Astrocyte (in vitro differentiated cells and primary cell): Measurements from ENCODE around the gene HMCN2. TPM values are rescaled to one million over a fixed set of nuclear protein-coding genes. Genes with fewer than 3 reads are reported as not detected.
A peak's percentile ranks its signal among the peaks of the same experiment; 100 is the strongest.

Experiments
- DNase-seq: peaks from one replicate; pipeline ENCODE4 v3.0.0-alpha.2; 2010; ENCODE audit warnings: low read depth
- FAIRE-seq: peaks from 2 replicates; lab custom pipeline; 2011; peaks lifted over from hg19 to GRCh38; lab: Jason Lieb, UNC
- H2AFZ ChIP-seq: 2 replicates; pipeline ENCODE4 v1.6.0; 2012; ENCODE audit warnings: low read depth, low read length, inconsistent platforms
- H3K27ac ChIP-seq: 2 replicates; pipeline ENCODE4 v1.5.1; 2011; ENCODE audit warnings: low read depth, low read length, inconsistent platforms
- H3K27me3 ChIP-seq: 2 replicates; pipeline ENCODE4 v1.6.0; 2011; ENCODE audit warnings: low read length, inconsistent platforms; ENCODE audit not compliant: insufficient read depth
- H3K36me3 ChIP-seq: 2 replicates; pipeline ENCODE4 v1.5.1; 2011; ENCODE audit warnings: low read length, inconsistent platforms; ENCODE audit not compliant: insufficient read depth
- H3K4me1 ChIP-seq: 2 replicates; pipeline ENCODE4 v1.5.1; 2011; ENCODE audit warnings: low read length, inconsistent platforms; ENCODE audit not compliant: insufficient read depth
- H3K4me2 ChIP-seq: 2 replicates; pipeline ENCODE4 v1.6.0; 2012; ENCODE audit warnings: low read length, inconsistent platforms
- H3K4me3 ChIP-seq: 2 replicates; pipeline ENCODE4 v1.5.1; 2011; ENCODE audit warnings: low read depth, mild to moderate bottlenecking, low read length, inconsistent platforms; ENCODE audit not compliant: insufficient read depth
- H3K79me2 ChIP-seq: 2 replicates; pipeline ENCODE4 v1.6.0; 2012; ENCODE audit warnings: mild to moderate bottlenecking, low read length, inconsistent platforms; ENCODE audit not compliant: insufficient read depth
- H3K9ac ChIP-seq: 2 replicates; pipeline ENCODE4 v1.6.0; 2012; ENCODE audit warnings: mild to moderate bottlenecking, low read length, inconsistent platforms
- H3K9me3 ChIP-seq: 2 replicates; pipeline ENCODE4 v1.5.1; 2012; ENCODE audit warnings: low read depth, mild to moderate bottlenecking, low read length, inconsistent platforms; ENCODE audit not compliant: insufficient read depth
- H4K20me1 ChIP-seq: 2 replicates; pipeline ENCODE4 v1.6.0; 2012; ENCODE audit warnings: low read length, inconsistent platforms; ENCODE audit not compliant: insufficient read depth
- H3K27ac Mint-ChIP-seq: one replicate; pipeline ENCODE4 v1.8.0; 2021; ENCODE audit warnings: mild to moderate bottlenecking, mixed read lengths; ENCODE audit not compliant: unreplicated experiment
- H3K27me3 Mint-ChIP-seq: one replicate; pipeline ENCODE4 v1.8.0; 2021; ENCODE audit warnings: low read depth, mixed read lengths; ENCODE audit not compliant: unreplicated experiment
- H3K36me3 Mint-ChIP-seq: one replicate; pipeline ENCODE4 v1.8.0; 2021; ENCODE audit warnings: low read depth, mixed read lengths; ENCODE audit not compliant: unreplicated experiment
- H3K4me1 Mint-ChIP-seq: one replicate; pipeline ENCODE4 v1.8.0; 2021; ENCODE audit warnings: low read depth, mixed read lengths; ENCODE audit not compliant: unreplicated experiment
- H3K4me3 Mint-ChIP-seq: one replicate; pipeline ENCODE4 v1.8.0; 2021; ENCODE audit warnings: mild to moderate bottlenecking, moderate library complexity, mixed read lengths; ENCODE audit not compliant: unreplicated experiment
- H3K9me3 Mint-ChIP-seq: one replicate; pipeline ENCODE4 v1.8.0; 2021; ENCODE audit warnings: mild to moderate bottlenecking, mixed read lengths; ENCODE audit not compliant: unreplicated experiment
- CTCF ChIP-seq: IDR thresholded peaks from 2 replicates; pipeline ENCODE4 v1.5.1; 2011; ENCODE audit warnings: low read depth, mild to moderate bottlenecking, inconsistent platforms, low read length, moderate library complexity; ENCODE audit not compliant: insufficient read depth
- EZH2 ChIP-seq: IDR thresholded peaks from 2 replicates; pipeline ENCODE4 v1.6.1; 2012; ENCODE audit warnings: mild to moderate bottlenecking, low read length, inconsistent platforms; ENCODE audit not compliant: insufficient read depth
- total RNA-seq: library from RNA; stranded (reverse); gene quantifications from 2 replicates; pipeline ENCODE4 v1.2.1, GENCODE V29; 2021

Gene HMCN2
- total RNA-seq, 1 donor from 2014 or later, result 1.6 TPM

GRCh38 chr9:130289711-130290241 is 24.2 kb downstream of the HMCN2 start:
- DNase-seq, result no peak
- no peak for FAIRE-seq
- peaks cover 77% of the 10 kb centered on the region for H3K27me3 Mint-ChIP-seq

GRCh38 chr9:130290291-130291181 is 25.0 kb downstream of the HMCN2 start:
- no peak overlapping the region for H2AFZ ChIP-seq
- H3K36me3 Mint-ChIP-seq, result peaks cover 4% of the 10 kb centered on the region
- H3K27me3 ChIP-seq, result peaks cover 30% of the 10 kb centered on the region
- H3K9ac ChIP-seq, result no peak overlapping the region
- no peak overlapping the region for H3K4me3 ChIP-seq
- no peaks in the 10 kb centered on the region for H4K20me1 ChIP-seq
- H3K4me1 ChIP-seq, result no peaks in the 10 kb centered on the region
- H3K9me3 Mint-ChIP-seq, result peaks cover 1% of the 10 kb centered on the region
- DNase-seq (peak; percentile 48), FAIRE-seq (no peak)
- peaks cover 77% of the 10 kb centered on the region for H3K27me3 Mint-ChIP-seq
- no peak for TF ChIP-seq EZH2
- no peak for TF ChIP-seq CTCF
- no peak overlapping the region for H3K27ac ChIP-seq
- no peak overlapping the region for H3K4me2 ChIP-seq
- no peaks in the 10 kb centered on the region for H3K36me3 ChIP-seq
- peaks cover 6% of the 10 kb centered on the region for H3K4me1 Mint-ChIP-seq
- no peak overlapping the region for H3K27ac Mint-ChIP-seq
- H3K9me3 ChIP-seq, result no peaks in the 10 kb centered on the region
- H3K79me2 ChIP-seq, result no peaks in the 10 kb centered on the region
- H3K4me3 Mint-ChIP-seq, result no peak overlapping the region

More at GRCh38 chr9:130289711-130290241, 24.2 kb downstream of the HMCN2 start:
- Histone ChIP-seq H3K36me3 (no peaks in the 10 kb centered on the region), H3K4me2 (no peak overlapping the region), H3K9ac (no peak overlapping the region), H3K27me3 (peaks cover 31% of the 10 kb centered on the region), H3K9me3 (no peaks in the 10 kb centered on the region), H3K4me1 (no peaks in the 10 kb centered on the region), H4K20me1 (no peaks in the 10 kb centered on the region), H3K79me2 (no peaks in the 10 kb centered on the region), H3K4me3 (no peak overlapping the region), H3K27ac (no peak overlapping the region), H2AFZ (no peak overlapping the region)
- peaks cover 6% of the 10 kb centered on the region for H3K4me1 Mint-ChIP-seq
- no peak for TF ChIP-seq CTCF
- no peak for TF ChIP-seq EZH2
- H3K36me3 Mint-ChIP-seq, result peaks cover 5% of the 10 kb centered on the region
- peaks cover 2% of the 10 kb centered on the region for H3K9me3 Mint-ChIP-seq
- no peak overlapping the region for H3K4me3 Mint-ChIP-seq
- H3K27ac Mint-ChIP-seq, result no peak overlapping the region

DNA sequence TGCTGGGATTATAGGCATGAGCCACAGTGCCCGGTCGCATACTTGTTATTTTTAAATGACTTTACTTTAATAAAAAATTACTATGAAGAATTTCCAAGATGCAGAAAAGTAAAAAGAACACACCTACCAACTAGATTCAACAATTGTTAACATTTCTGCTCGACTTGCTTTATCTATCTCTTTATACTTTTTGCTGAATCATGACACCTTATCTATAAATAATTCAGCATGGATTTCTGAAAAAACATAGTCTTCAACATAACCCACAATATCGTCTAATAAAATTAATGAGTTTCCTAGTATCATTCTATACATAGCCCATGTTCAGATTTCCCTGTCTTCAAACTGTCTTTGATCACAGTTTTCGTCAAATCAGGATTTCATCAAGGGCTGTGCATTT is 25.9 kb downstream of the HMCN2 start:
- H3K79me2 ChIP-seq, result no peaks in the 10 kb centered on the region
- peaks cover 6% of the 10 kb centered on the region for H3K4me1 Mint-ChIP-seq
- DNase-seq (no peak), FAIRE-seq (no peak)
- peaks cover 1% of the 10 kb centered on the region for H3K9me3 Mint-ChIP-seq
- no peak overlapping the region for H3K27ac ChIP-seq
- no peak overlapping the region for H3K9ac ChIP-seq
- no peak for TF ChIP-seq EZH2
- TF ChIP-seq CTCF, result no peak
- H3K4me3 Mint-ChIP-seq, result no peak overlapping the region
- H3K27me3 Mint-ChIP-seq, result peaks cover 81% of the 10 kb centered on the region
- H3K4me2 ChIP-seq, result no peak overlapping the region
- H3K9me3 ChIP-seq, result no peaks in the 10 kb centered on the region
- no peak overlapping the region for H3K27ac Mint-ChIP-seq
- no peak overlapping the region for H3K4me3 ChIP-seq
- no peaks in the 10 kb centered on the region for H4K20me1 ChIP-seq
- H3K36me3 Mint-ChIP-seq, result peaks cover 3% of the 10 kb centered on the region
- no peaks in the 10 kb centered on the region for H3K4me1 ChIP-seq
- H2AFZ ChIP-seq, result no peak overlapping the region
- H3K27me3 ChIP-seq, result peaks cover 30% of the 10 kb centered on the region
- H3K36me3 ChIP-seq, result no peaks in the 10 kb centered on the region
